Right ventricle myocardium inferior (tissue), 1 donor: ENCODE results near the gene ATXN1. TPM values are rescaled to one million over a fixed set of nuclear protein-coding genes. Genes with fewer than 3 reads are reported as not detected.

Experiments
- ATAC-seq: fragments of 200-7000 bp; cut with Tn5 transposase; one replicate; pipeline ENCODE4 v1.9.1; 2020; ENCODE audit warnings: mild to moderate bottlenecking, moderate library complexity
- DNase-seq: peaks from one replicate; pipeline ENCODE4 v3.0.0; 2021; ENCODE audit errors: missing footprints
- intact Hi-C: fragments of 100-400 bp; cut with DNase I; formaldehyde crosslinking; loops from one replicate; pipeline ENCODE4 v1.11.0; 2022
- total RNA-seq: library from RNA; stranded (reverse); fragmentation: NEBNext Ultra II Directional; extraction: Animal tissue kit (Norgen Biotek cat#: 25700); gene quantifications from one replicate; pipeline ENCODE4 v1.2.1, GENCODE V29; 2021
- donor health status: DM: no; HTN: yes; CAD: no; lungs with severe emphysema.

ATXN1 gene
- total RNA-seq, 1 donor from 2014 or later, result 42.5 TPM

GRCh38 chr6:16438718-16439591, 322.3 kb downstream of the ATXN1 start:
- DNase-seq (no peak), ATAC-seq (no peak)
- intact Hi-C loops, result loop anchor here (10.0 kb wide), 1 partner anchor 326 kb away; the partner anchor contains the start of gene ATXN1

GRCh38 chr6:16437984-16438383, 323.3 kb downstream of the ATXN1 start:
- intact Hi-C loops, result loop anchor here (10.0 kb wide), 1 partner anchor 327 kb away; the partner anchor contains the start of gene ATXN1
- no peak for DNase-seq
- ATAC-seq, result peak; percentile 40

- no peak for ATAC-seq
- intact Hi-C loops, result loop anchor here (10.0 kb wide), 1 partner anchor 328 kb away; the partner anchor contains the start of gene ATXN1
- no peak for DNase-seq
Measured at GRCh38 chr6:16437095-16437494, 324.2 kb downstream of the ATXN1 start.

- no peak for ATAC-seq
- DNase-seq, result no peak
- intact Hi-C loops, result loop anchor here (10.0 kb wide), 1 partner anchor 328 kb away; the partner anchor contains the start of gene ATXN1
Measured at GRCh38 chr6:16436550-16436949, 324.7 kb downstream of the ATXN1 start.

- intact Hi-C loops, result loop anchor here (10.0 kb wide), 1 partner anchor 330 kb away; the partner anchor contains the start of gene ATXN1
- DNase-seq (no peak), ATAC-seq (no peak)
Measured at GRCh38 chr6:16434885-16435284, 326.4 kb downstream of the ATXN1 start.

GRCh38 chr6:16433338-16433890, 327.8 kb downstream of the ATXN1 start:
- ATAC-seq (no peak), DNase-seq (no peak)
- intact Hi-C loops, result loop anchor here (10.0 kb wide), 1 partner anchor 331 kb away; the partner anchor contains the start of gene ATXN1

GRCh38 chr6:16432075-16433032, 328.9 kb downstream of the ATXN1 start:
- intact Hi-C loops, result loop anchor here (10.0 kb wide), 1 partner anchor 332 kb away; the partner anchor contains the start of gene ATXN1
- no peak for ATAC-seq
- no peak for DNase-seq

GRCh38 chr6:16431106-16431505, 330.2 kb downstream of the ATXN1 start:
- no peak for DNase-seq
- no peak for ATAC-seq
- intact Hi-C loops, result loop anchor here (10.0 kb wide), 1 partner anchor 334 kb away; the partner anchor contains the start of gene ATXN1

- DNase-seq, result no peak
- ATAC-seq, result no peak
- intact Hi-C loops, result loop anchor here (10.0 kb wide), 1 partner anchor 334 kb away; the partner anchor contains the start of gene ATXN1
Measured at GRCh38 chr6:16430391-16431089, 330.7 kb downstream of the ATXN1 start.

GRCh38 chr6:16429669-16430068, 331.6 kb downstream of the ATXN1 start:
- ATAC-seq, result no peak
- intact Hi-C loops, result loop anchor here (10.0 kb wide), 1 partner anchor 335 kb away; the partner anchor contains the start of gene ATXN1
- no peak for DNase-seq

GRCh38 chr6:16427124-16427523, 334.1 kb downstream of the ATXN1 start:
- DNase-seq, result no peak
- intact Hi-C loops, result no loop called here
- no peak for ATAC-seq

GRCh38 chr6:16425881-16426615, 335.2 kb downstream of the ATXN1 start:
- intact Hi-C loops, result no loop called here
- ATAC-seq, result no peak

GRCh38 chr6:16421462-16421960, 339.7 kb downstream of the ATXN1 start:
- DNase-seq (no peak), ATAC-seq (no peak)
- intact Hi-C loops, result no loop called here

More at GRCh38 chr6:16425881-16426615, 335.2 kb downstream of the ATXN1 start:
- no peak for DNase-seq

- ATAC-seq, result peak; percentile 34
- no peak for DNase-seq
- intact Hi-C loops, result no loop called here
Measured at GRCh38 chr6:16420715-16421461, 340.4 kb downstream of the ATXN1 start.

- DNase-seq (no peak), ATAC-seq (no peak)
- intact Hi-C loops, result no loop called here
Measured at GRCh38 chr6:16420337-16420714, 340.9 kb downstream of the ATXN1 start.

GRCh38 chr6:16419636-16420336, 341.5 kb downstream of the ATXN1 start:
- no peak for DNase-seq
- intact Hi-C loops, result no loop called here
- no peak for ATAC-seq
